ENCODE results near the gene CILP2. TPM values are rescaled to one million over a fixed set of nuclear protein-coding genes. Genes with fewer than 3 reads are reported as not detected.

CILP2 gene
- total RNA-seq, 2 experiments from 2014 or later = 1.1 to 1.7 TPM

- no peak overlapping the region for H3K4me3 ChIP-seq (ENCODE audit: low read length)
- Mint-ChIP-seq H3K4me1 (ENCODE audit: low read depth) (peaks cover 11% of the 10 kb centered on the region), H3K9me3 (no peaks in the 10 kb centered on the region), H3K27me3 (no peaks in the 10 kb centered on the region), H3K27ac (no peak overlapping the region), H3K36me3 (ENCODE audit: low read depth) (no peaks in the 10 kb centered on the region), H3K4me3 (no peak overlapping the region)
- peaks cover 18% of the 10 kb centered on the region for H3K4me1 ChIP-seq (ENCODE audit: insufficient read depth, low read length)
- DNase-seq (no peak), ATAC-seq (ENCODE audit: poor library complexity) (no peak)
- H3K27ac ChIP-seq (ENCODE audit: low read depth in 1 of 2, low read length in 2 of 2) = no peak overlapping the region
- TF ChIP-seq CTCF (IDR thresholded peaks at IDR 0.05) = no peak
- peaks cover 0 to under 1% of the 10 kb centered on the region in 2 experiments for H3K9me3 ChIP-seq (ENCODE audit: control insufficient read depth in 1 of 2, insufficient read depth in 1 of 2, low read length in 2 of 2)
- ChIA-PET CTCF (no interaction called here), POLR2A (interaction anchor here (1.0 kb wide), 1 partner anchor 14 kb away, joined by 3 read pairs; no protein-coding TSS in a partner anchor)
- no peaks in the 10 kb centered on the region for H3K36me3 ChIP-seq (ENCODE audit: insufficient read depth, low read length)
- H3K27me3 ChIP-seq (ENCODE audit: control insufficient read depth in 1 of 2, insufficient read depth in 2 of 2, low read length in 2 of 2) = no peaks in the 10 kb centered on the region
- intact Hi-C loops (cut with DNase I, micrococcal nuclease) = no loop called here
These were observed 7.6 kb downstream of the CILP2 start for GRCh38 chr19:19545707-19546106.

GRCh38 chr19:19546751-19547162 lies 8.7 kb downstream of the CILP2 start:
- H3K27ac Mint-ChIP-seq = no peak overlapping the region
- DNase-seq = no peak
- intact Hi-C loops (cut with DNase I, micrococcal nuclease) = no loop called here

GRCh38 chr19:19547674-19548336 lies 9.7 kb downstream of the CILP2 start:
- no peaks in the 10 kb centered on the region for H3K4me1 ChIP-seq (ENCODE audit: insufficient read depth, low read length)
- CTCF ChIA-PET = interaction anchor here (1.5 kb wide), 1 partner anchor 96 kb away, joined by 3 read pairs; the partner anchor contains the start of gene GMIP
- no peak overlapping the region for H3K27ac ChIP-seq (ENCODE audit: low read depth in 1 of 2, low read length in 2 of 2)
- Mint-ChIP-seq H3K27me3 (no peaks in the 10 kb centered on the region), H3K9me3 (no peaks in the 10 kb centered on the region), H3K4me3 (no peak overlapping the region), H3K36me3 (ENCODE audit: low read depth) (no peaks in the 10 kb centered on the region), H3K4me1 (ENCODE audit: low read depth) (no peaks in the 10 kb centered on the region), H3K27ac (no peak overlapping the region)
- POLR2A ChIA-PET = interaction anchor here (1.0 to 1.2 kb wide), 2 partner anchors 9 to 185 kb away, joined by 3 read pairs; partner anchors contain the start of gene ZNF14
- H3K36me3 ChIP-seq (ENCODE audit: insufficient read depth, low read length) = no peaks in the 10 kb centered on the region
- TF ChIP-seq CTCF (IDR thresholded peaks at IDR 0.05) = no peak
- ATAC-seq (ENCODE audit: poor library complexity) (no peak), DNase-seq (no peak)
- no peak overlapping the region for H3K4me3 ChIP-seq (ENCODE audit: low read length)
- intact Hi-C loops (cut with DNase I, micrococcal nuclease) = no loop called here
- peaks cover 0 to 5% of the 10 kb centered on the region in 2 experiments for H3K9me3 ChIP-seq (ENCODE audit: control insufficient read depth in 1 of 2, insufficient read depth in 1 of 2, low read length in 2 of 2)
- no peaks in the 10 kb centered on the region for H3K27me3 ChIP-seq (ENCODE audit: control insufficient read depth in 1 of 2, insufficient read depth in 2 of 2, low read length in 2 of 2)

More at GRCh38 chr19:19546751-19547162, 8.7 kb downstream of the CILP2 start:
- Histone ChIP-seq H3K27me3 (ENCODE audit: control insufficient read depth in 1 of 2, insufficient read depth in 2 of 2, low read length in 2 of 2) (no peaks in the 10 kb centered on the region), H3K36me3 (ENCODE audit: insufficient read depth, low read length) (no peaks in the 10 kb centered on the region), H3K9me3 (ENCODE audit: control insufficient read depth in 1 of 2, insufficient read depth in 1 of 2, low read length in 2 of 2) (peaks cover 0 to 5% of the 10 kb centered on the region in 2 experiments), H3K4me1 (ENCODE audit: insufficient read depth, low read length) (peaks cover 8% of the 10 kb centered on the region), H3K4me3 (ENCODE audit: low read length) (no peak overlapping the region), H3K27ac (ENCODE audit: low read depth in 1 of 2, low read length in 2 of 2) (no peak overlapping the region)
- H3K27me3 Mint-ChIP-seq = no peaks in the 10 kb centered on the region
- ChIA-PET POLR2A (interaction anchor here (1.0 kb wide), 1 partner anchor 15 kb away, joined by 3 read pairs; no protein-coding TSS in a partner anchor), CTCF (interaction anchor here (1.5 kb wide), 1 partner anchor 97 kb away, joined by 3 read pairs; the partner anchor contains the start of gene GMIP)
- no peaks in the 10 kb centered on the region for H3K36me3 Mint-ChIP-seq (ENCODE audit: low read depth)
- no peak overlapping the region for H3K4me3 Mint-ChIP-seq
- no peaks in the 10 kb centered on the region for H3K9me3 Mint-ChIP-seq
- no peak for ATAC-seq (ENCODE audit: poor library complexity)
- no peak for TF ChIP-seq CTCF (IDR thresholded peaks at IDR 0.05)
- peaks cover 5% of the 10 kb centered on the region for H3K4me1 Mint-ChIP-seq (ENCODE audit: low read depth)

Data from CD4-positive, alpha-beta T cell (primary cell).